ENCODE measurements around the gene ATP1A3. TPM values are rescaled to one million over a fixed set of nuclear protein-coding genes. Genes with fewer than 3 reads are reported as not detected.

Gene ATP1A3
- total RNA-seq, 1 donor from 2014 or later, result not detected

- FAIRE-seq (no peak), DNase-seq (ENCODE audit: low read depth) (no peak)
- H3K4me3 ChIP-seq (ENCODE audit: low read depth, low read length), result no peak overlapping the region
- no peaks in the 10 kb centered on the region for H3K36me3 ChIP-seq (ENCODE audit: control insufficient read depth, insufficient read depth, low read length)
- peaks cover 2% of the 10 kb centered on the region for H3K27me3 ChIP-seq (ENCODE audit: control insufficient read depth, insufficient read depth, low read length)
- TF ChIP-seq CTCF (IDR thresholded peaks at IDR 0.05; ENCODE audit: insufficient read depth, low read length, severe bottlenecking), result peak; percentile 72
Observed at GRCh38 chr19:42028304-42029216, 34.5 kb upstream of the ATP1A3 start.

- FAIRE-seq, result no peak
- Histone ChIP-seq H3K4me3 (ENCODE audit: low read depth, low read length) (no peak overlapping the region), H3K27me3 (ENCODE audit: control insufficient read depth, insufficient read depth, low read length) (peaks cover 2% of the 10 kb centered on the region), H3K36me3 (ENCODE audit: control insufficient read depth, insufficient read depth, low read length) (no peaks in the 10 kb centered on the region)
- DNase-seq (ENCODE audit: low read depth), result no peak
- TF ChIP-seq CTCF (IDR thresholded peaks at IDR 0.05; ENCODE audit: insufficient read depth, low read length, severe bottlenecking), result no peak
Observed at GRCh38 chr19:42024622-42025111, 30.6 kb upstream of the ATP1A3 start.

- TF ChIP-seq CTCF (IDR thresholded peaks at IDR 0.05; ENCODE audit: insufficient read depth, low read length, severe bottlenecking), result no peak
- Histone ChIP-seq H3K4me3 (ENCODE audit: low read depth, low read length) (no peak overlapping the region), H3K27me3 (ENCODE audit: control insufficient read depth, insufficient read depth, low read length) (peaks cover 2% of the 10 kb centered on the region), H3K36me3 (ENCODE audit: control insufficient read depth, insufficient read depth, low read length) (no peaks in the 10 kb centered on the region)
- DNase-seq (ENCODE audit: low read depth) (no peak), FAIRE-seq (no peak)
Observed at GRCh38 chr19:42023943-42024260, 29.9 kb upstream of the ATP1A3 start.

- Histone ChIP-seq H3K36me3 (ENCODE audit: control insufficient read depth, insufficient read depth, low read length) (no peaks in the 10 kb centered on the region), H3K27me3 (ENCODE audit: control insufficient read depth, insufficient read depth, low read length) (peaks cover 2% of the 10 kb centered on the region), H3K4me3 (ENCODE audit: low read depth, low read length) (no peak overlapping the region)
- FAIRE-seq (no peak), DNase-seq (ENCODE audit: low read depth) (peak; percentile 9)
- peak; percentile 50 for TF ChIP-seq CTCF (IDR thresholded peaks at IDR 0.05; ENCODE audit: insufficient read depth, low read length, severe bottlenecking)
Observed at GRCh38 chr19:42023121-42023942, 29.3 kb upstream of the ATP1A3 start.

- Histone ChIP-seq H3K4me3 (ENCODE audit: low read depth, low read length) (no peak overlapping the region), H3K36me3 (ENCODE audit: control insufficient read depth, insufficient read depth, low read length) (no peaks in the 10 kb centered on the region), H3K27me3 (ENCODE audit: control insufficient read depth, insufficient read depth, low read length) (peaks cover 2% of the 10 kb centered on the region)
- no peak for DNase-seq (ENCODE audit: low read depth)
- no peak for TF ChIP-seq CTCF (IDR thresholded peaks at IDR 0.05; ENCODE audit: insufficient read depth, low read length, severe bottlenecking)
- no peak for FAIRE-seq
Observed at GRCh38 chr19:42022616-42023015, 28.6 kb upstream of the ATP1A3 start.

All from bronchial epithelial cell (primary cell).